ENCODE data around the gene FRMD8.

DNA sequence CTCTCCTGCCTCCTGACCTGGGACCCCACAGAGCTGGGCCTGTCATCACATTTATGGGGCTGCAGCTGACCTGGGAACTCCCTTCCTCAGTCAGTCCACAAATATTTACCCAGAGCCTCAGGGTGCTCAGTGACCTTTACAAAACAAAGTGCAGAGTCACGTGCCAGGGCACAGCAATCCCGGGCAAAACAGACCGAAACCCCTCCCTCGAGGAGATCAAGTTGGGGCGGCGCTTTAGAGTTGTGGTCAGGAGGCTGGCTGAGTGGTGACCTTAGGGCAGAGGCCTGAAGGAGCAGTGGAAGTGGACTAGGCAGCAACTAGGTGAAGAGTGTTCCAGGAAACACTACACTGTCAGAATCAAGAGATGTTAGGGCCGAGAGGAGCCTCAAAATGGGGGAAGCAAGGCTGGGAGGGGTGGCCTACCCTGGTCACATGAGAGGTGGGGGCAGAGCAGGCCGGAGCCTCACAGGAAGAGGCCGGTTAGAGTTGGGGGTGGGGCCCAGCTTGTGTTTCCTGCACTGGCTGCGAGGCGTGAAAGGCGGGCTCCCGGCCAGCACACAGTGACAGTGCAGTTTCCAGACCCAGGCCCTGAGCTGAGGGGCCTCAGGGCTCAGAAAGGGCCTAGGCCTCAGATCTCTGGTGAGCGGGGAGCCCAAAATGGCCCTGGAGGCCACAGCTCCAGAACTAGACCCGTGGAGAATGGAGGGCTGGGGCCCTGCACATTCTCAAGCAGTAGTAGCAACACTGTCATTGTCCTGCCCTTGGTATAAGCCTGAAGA, 32.4 kb downstream of the FRMD8 start:
- TF ChIP-seq RAD21 (IDR thresholded peaks at IDR 0.05; ENCODE audit: low read depth), result no peak
- peak; percentile 74 for TF ChIP-seq TAF1 (IDR thresholded peaks at IDR 0.05; ENCODE audit: low read depth)
- TF ChIP-seq, protein P1, sequence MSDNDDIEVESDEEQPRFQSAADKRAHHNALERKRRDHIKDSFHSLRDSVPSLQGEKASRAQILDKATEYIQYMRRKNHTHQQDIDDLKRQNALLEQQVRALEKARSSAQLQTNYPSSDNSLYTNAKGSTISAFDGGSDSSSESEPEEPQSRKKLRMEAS (IDR thresholded peaks at IDR 0.05), result peak; percentile 88
- no peak for TF ChIP-seq CEBPB (IDR thresholded peaks at IDR 0.05)
- TF ChIP-seq, protein P2, sequence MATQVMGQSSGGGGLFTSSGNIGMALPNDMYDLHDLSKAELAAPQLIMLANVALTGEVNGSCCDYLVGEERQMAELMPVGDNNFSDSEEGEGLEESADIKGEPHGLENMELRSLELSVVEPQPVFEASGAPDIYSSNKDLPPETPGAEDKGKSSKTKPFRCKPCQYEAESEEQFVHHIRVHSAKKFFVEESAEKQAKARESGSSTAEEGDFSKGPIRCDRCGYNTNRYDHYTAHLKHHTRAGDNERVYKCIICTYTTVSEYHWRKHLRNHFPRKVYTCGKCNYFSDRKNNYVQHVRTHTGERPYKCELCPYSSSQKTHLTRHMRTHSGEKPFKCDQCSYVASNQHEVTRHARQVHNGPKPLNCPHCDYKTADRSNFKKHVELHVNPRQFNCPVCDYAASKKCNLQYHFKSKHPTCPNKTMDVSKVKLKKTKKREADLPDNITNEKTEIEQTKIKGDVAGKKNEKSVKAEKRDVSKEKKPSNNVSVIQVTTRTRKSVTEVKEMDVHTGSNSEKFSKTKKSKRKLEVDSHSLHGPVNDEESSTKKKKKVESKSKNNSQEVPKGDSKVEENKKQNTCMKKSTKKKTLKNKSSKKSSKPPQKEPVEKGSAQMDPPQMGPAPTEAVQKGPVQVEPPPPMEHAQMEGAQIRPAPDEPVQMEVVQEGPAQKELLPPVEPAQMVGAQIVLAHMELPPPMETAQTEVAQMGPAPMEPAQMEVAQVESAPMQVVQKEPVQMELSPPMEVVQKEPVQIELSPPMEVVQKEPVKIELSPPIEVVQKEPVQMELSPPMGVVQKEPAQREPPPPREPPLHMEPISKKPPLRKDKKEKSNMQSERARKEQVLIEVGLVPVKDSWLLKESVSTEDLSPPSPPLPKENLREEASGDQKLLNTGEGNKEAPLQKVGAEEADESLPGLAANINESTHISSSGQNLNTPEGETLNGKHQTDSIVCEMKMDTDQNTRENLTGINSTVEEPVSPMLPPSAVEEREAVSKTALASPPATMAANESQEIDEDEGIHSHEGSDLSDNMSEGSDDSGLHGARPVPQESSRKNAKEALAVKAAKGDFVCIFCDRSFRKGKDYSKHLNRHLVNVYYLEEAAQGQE (IDR thresholded peaks at IDR 0.05; ENCODE audit: low read depth), result no peak
- peak; percentile 75 for TF ChIP-seq EP300 (IDR thresholded peaks at IDR 0.05; ENCODE audit: borderline replicate concordance)
- peak; percentile 92 for TF ChIP-seq NFIC (IDR thresholded peaks at IDR 0.05)
- TF ChIP-seq EGR1 (IDR thresholded peaks at IDR 0.05), result no peak
- no peak for TF ChIP-seq YY1 (IDR thresholded peaks at IDR 0.05; ENCODE audit: low read depth)
